Ammon's horn (tissue), 1 donor: ENCODE measurements around the gene ANP32B.
A peak's percentile ranks its signal among the peaks of the same experiment; 100 is the strongest.
"Not testable (repeated sequence)": the region's sequence is repeated elsewhere in the genome, so short reads cannot be mapped to it uniquely, and the experiment has no call there.

Experiments used
- DNase-seq: peaks from one replicate; pipeline ENCODE4 v3.0.0-alpha.2; 2016; ENCODE audit warnings: low spot score

The ANP32B gene

DNA sequence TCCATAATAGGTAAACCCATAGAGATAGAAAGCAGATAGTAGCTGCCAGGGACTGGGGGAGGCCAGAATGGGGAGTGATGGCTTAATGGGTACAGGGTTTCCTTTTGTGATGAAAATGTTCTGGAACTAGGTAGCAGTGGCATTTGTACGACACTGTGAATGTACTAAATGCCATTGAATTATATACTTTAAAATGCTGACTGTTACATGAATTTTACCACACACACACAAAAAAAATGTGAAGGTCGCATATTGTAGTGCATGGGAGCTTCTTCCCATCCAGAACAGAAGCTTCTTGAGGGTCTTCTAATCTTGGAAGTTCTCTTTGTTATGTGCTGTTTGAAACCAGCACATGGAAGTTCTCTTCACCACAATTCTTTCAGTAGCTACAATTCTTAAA, 19.9 kb upstream of the ANP32B start:
- DNase-seq: no peak

DNA sequence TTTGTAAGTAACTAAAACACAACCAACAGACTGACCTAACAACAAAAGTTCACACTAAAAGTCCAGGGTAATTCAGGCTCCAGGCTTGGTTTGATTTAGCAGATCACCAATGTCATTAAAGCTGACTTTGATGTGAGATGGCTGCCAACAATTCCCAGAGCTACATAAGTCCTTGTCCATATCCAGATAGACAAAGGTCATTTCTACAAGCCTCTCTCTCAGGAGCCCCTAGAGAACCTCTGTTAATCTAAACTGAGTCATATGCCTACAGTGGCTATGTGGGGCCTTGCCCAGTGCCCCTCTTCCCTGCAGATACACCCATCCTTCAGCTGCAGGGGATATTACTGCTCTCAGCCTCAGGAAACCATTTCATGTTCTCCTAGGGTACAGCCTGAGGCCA, 18.2 kb upstream of the ANP32B start:
- no peak for DNase-seq

DNA sequence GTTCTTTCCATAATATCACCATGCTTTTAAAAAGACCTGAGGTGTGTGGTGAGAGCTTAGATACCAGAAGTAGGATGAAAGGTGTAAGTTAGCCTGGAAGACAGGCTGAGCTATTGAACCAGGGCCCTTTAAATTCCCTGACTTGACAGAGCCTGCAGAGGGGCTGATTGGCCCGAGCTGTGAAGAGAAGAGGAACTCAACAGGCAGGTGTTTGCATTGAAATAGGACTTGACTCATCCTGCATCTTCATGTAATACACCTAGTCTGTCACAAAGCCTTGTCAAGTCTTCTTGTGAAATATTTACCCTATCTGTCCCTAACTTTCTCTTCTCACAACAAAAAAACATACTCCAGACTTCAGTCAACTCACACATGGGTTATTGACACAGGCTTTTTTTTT, 16.6 kb upstream of the ANP32B start:
- DNase-seq: no peak

DNA sequence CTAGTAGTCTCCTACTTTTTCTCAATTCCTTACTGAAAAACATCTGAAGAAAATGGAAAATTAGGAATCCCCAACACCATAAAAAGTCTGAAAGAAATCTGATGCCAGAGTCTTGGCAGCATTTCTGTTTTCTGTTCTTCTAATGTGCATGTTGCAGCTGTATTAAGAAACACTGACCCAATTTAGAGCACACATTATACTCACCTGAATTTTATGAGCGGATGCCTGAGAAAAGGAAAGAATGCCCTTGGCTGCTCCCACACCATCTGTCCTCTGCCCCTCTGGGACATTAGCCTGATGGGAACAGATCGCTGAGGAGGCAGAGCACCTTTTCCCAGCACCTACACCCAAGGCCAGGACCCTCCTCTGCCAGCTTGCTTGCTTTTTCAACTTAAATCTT, 14.1 kb upstream of the ANP32B start:
- no peak for DNase-seq

GRCh38 chr9:97970165-97970564, 13.0 kb upstream of the ANP32B start:
- DNase-seq: no peak

DNA sequence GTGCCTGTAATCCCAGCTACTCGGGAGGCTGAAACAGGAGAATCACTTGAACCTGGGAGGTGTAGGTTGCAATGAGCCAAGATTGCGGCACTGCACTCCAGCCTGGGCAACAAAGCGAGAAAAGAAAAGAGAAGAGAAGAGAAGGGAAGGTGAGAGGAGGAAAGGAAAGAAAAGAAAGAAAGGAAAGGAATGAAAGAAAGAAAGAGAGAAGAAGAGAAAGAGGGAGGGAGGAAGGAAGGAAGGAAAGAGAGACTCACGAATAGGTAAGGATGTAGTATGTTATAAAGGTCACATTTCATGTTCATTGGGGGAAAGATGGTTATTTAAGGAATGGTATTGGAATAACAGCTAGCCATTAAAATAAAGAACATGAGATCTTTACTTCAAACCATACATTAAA, 10.4 kb upstream of the ANP32B start:
- DNase-seq: no peak

GRCh38 chr9:97975376-97975775, 7.8 kb upstream of the ANP32B start:
- no peak for DNase-seq

GRCh38 chr9:97976633-97977032, 6.5 kb upstream of the ANP32B start:
- not testable (repeated sequence) for DNase-seq

DNA sequence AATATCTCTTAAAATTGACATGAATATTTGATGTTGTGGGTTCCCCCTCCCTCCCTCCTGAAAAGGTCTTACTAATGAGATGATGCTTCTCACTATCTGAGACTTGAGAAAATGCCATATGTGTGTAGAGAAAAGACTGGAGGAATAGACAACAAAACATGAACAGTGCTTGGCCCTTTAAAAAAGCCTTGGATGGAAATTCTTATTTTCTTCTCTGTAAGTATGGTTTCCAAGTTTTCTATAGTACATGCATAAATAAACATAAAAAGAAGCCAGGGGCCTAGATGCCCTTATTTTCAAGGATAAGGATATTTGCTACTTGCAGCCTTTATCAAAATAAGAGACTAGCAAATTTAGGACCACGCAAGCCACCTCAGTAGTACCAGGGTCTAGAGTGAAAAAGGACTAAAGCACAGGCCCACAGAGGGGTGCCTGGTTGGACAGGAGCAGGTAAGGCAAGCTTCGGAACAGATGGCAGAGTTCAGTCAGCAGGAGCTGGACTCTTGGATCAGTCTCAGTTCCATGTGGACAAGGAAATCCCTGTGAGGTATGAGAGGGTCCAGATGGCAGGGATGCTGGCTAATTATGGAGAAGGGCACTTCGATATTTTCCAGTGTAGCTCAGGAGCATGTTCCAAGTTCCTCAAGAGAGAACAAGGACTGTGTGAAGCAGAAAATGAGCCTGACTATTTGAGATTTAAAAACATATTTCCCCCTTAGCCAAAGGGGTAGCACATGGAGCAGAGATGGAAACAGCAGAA, 4.6 kb upstream of the ANP32B start:
- DNase-seq: no peak

GRCh38 chr9:97979788-97980478, 3.2 kb upstream of the ANP32B start:
- no peak for DNase-seq

GRCh38 chr9:97980479-97980803, 2.7 kb upstream of the ANP32B start:
- DNase-seq: no peak

- peak; percentile 88 for DNase-seq
Observed at GRCh38 chr9:97980918-97981845, 2.0 kb upstream of the ANP32B start.

DNA sequence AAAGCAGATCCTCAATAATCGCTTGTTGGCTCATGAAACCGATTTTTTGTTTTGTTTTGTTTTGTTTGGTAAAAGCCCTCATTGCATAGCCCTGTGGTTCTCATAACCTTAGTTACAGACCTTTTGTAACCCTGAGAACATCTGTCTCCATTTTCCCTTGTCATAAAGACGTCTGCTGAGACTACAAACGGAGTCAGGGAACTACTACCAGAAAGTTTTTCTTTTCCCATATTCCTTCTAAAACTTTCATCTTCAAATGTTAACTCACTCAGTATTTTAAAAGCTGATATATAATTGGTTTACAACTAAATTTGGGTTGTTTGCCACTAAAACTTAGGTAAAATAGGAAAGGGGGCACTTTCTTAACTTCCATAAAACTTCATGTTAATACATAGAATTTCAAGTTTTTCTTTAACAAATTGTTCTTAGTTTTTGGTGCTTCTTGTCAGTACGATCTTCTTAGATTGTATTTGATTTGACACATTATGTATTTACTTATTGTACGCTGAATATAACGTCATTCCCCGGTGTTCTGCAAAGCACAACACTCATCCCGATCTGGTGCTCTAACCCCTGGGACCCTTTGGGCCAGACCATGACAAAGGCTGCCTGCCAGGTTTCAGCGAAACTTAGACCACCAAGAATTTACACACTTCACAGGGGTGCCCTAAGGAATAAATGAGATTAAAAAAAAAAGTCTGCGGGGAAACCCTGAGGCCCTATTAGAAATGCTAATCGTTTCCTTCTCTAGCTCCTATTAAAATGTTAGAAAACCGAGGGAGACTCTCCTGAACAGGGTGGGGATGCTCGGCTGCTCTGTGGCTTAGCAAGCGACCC, 1.1 kb upstream of the ANP32B start:
- DNase-seq: no peak

DNA sequence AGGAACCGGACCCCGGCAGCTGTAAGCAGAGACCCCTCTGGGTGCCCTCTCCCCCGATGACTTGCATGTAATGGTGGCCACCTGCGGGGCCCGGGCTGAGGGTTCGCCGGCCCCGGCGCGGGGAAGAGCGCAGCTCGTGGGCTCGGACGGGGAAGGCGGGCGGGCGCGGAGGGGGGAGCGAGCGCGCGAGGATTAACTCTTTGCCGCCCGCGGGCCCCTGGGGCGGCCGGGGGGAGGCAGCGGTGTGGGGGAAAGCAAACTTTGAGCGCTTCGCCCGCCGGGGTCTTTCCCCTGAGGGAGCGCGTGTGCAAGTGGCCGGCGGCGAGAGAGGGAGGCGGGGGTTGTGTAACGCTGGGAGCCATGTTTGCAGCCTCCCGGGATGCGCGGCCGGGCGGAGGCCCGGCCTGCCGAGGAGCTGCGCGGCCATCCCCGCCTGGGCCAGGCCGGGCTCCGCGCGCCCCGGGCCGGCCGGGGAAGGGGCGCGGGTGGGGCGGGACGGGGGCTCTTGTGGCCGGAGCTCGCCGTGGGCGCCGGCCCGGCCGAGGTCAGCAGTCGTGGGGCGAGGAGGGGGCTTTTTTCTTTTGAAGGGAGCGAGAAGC, 547 bp downstream of the ANP32B start:
- peak; percentile 56 for DNase-seq

- peak; percentile 60 for DNase-seq
Observed at GRCh38 chr9:97984188-97985057, 1.3 kb downstream of the ANP32B start.

DNA sequence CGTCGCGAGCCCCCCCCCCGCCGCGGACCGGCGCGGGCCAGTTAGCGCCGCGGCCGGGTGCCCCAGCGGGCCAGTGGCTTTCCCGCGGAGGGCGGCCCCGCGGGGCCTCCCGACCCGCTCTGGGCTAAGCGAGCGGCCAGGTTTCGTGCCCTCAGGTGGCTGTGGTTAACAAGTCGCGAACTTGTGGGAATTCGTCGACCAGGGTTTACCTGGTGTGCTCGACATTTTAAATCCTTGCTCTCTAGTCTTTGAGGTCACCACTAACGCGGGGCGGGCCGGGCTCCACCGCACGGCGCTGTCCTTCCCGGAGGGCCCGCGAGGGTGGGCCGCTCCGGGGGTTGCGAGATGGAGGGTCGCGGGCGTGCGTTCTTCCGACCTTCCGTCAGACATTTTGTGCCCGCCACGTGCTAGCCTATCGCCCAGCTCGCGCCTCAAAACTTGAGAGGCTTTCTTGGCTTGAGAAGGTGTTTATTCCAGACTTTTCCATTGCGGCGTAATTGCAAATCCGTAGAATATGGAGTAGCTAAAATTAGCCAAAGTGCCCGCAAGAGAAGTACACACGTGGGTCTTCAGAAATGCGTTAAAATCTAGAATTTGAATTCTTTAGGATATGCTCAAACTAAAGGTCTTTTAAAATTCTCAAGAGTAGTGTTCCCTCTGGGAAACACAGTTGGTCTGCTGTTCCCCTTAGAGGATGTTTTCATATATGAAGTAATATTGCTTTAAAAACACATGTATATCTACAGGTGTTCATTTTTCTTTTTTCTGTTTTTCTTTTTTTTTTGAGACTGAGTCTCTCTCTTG, 2.1 kb downstream of the ANP32B start:
- no peak for DNase-seq

DNA sequence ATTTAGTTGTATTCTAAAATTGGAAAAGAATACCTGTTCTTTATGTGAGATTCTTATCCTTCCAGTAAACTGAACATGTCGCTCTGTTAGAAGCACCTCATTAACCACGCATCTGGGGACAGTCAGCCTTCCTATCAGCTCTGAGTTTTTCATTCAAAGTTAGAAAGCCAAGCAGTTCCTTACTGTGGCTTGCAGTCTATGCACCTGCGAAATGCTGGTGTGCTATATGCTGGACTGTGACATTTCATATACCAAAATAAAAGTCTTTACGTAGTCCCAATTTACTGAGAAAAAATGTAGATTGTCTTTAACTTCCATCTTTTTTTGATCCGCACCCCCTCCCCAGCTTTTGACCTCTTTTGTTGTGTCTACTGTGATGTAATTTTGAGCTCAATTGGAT, 4.3 kb downstream of the ANP32B start:
- DNase-seq: no peak

DNA sequence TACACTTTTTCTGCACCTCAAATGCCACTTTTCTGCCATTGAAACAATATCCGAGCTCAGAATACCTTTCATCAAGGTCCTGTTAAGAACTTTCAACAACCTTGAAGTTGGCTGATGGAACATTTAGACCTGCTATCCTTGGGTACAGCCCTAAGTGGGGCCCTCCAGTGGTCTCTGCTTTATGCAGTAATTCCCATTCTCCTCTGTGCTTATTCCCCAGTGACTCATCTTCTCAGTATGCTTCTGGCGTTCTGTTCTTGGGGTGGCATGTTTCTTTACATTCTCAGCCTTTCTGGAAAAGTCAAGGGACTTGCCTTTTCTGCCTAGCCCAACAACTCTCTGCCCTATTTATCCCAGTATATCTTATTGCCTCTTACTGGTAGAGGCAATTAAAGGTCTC, 7.1 kb downstream of the ANP32B start:
- no peak for DNase-seq

GRCh38 chr9:97991818-97992217, 8.7 kb downstream of the ANP32B start:
- DNase-seq: no peak

GRCh38 chr9:97992219-97992618, 9.1 kb downstream of the ANP32B start:
- no peak for DNase-seq
